ENCODE results near the gene SORCS1. TPM values are rescaled to one million over a fixed set of nuclear protein-coding genes. Genes with fewer than 3 reads are reported as not detected.
A peak's percentile ranks its signal among the peaks of the same experiment; 100 is the strongest.

The SORCS1 gene
- polyA plus RNA-seq, 1 of the 3 experiments (the other 2 are of a cell fraction): 0.66 TPM

GRCh38 chr10:106559442-106559841 is 605.1 kb downstream of the SORCS1 start:
- DNase-seq: no peak
- POLR2A ChIA-PET: no interaction called here

GRCh38 chr10:106557951-106558733 is 606.4 kb downstream of the SORCS1 start:
- no peak overlapping the region for H3K4me2 ChIP-seq
- H2AFZ ChIP-seq (ENCODE audit: low read depth): no peak overlapping the region
- no peaks in the 10 kb centered on the region for H3F3A ChIP-seq (replicated peaks; ENCODE audit: insufficient read depth)
- TF ChIP-seq PBX3 (IDR thresholded peaks at IDR 0.05): no peak
- no peak for TF ChIP-seq FOXJ3 (CRISPR knock-in tag; IDR thresholded peaks at IDR 0.05)
- TF ChIP-seq CTCF (IDR thresholded peaks at IDR 0.05): no peak
- TF ChIP-seq NFIC (IDR thresholded peaks at IDR 0.05; ENCODE audit: borderline replicate concordance): no peak
- TF ChIP-seq SMC3 (IDR thresholded peaks at IDR 0.05; ENCODE audit: low read depth, low read length): no peak
- TF ChIP-seq CHD2 (IDR thresholded peaks at IDR 0.05; ENCODE audit: low read length, partially characterized antibody): no peak
- no peak for TF ChIP-seq REST (IDR thresholded peaks at IDR 0.05; ENCODE audit: low read depth, low read length)
- TF ChIP-seq TEAD4 (IDR thresholded peaks at IDR 0.05; ENCODE audit: borderline replicate concordance, insufficient read depth): no peak
- no peak for TF ChIP-seq YY1 (IDR thresholded peaks at IDR 0.05; ENCODE audit: low read depth)
- TF ChIP-seq TAF1 (IDR thresholded peaks at IDR 0.05; ENCODE audit: borderline replicate concordance, low read depth, low read length): no peak
- no peak for TF ChIP-seq MXI1 (IDR thresholded peaks at IDR 0.05; ENCODE audit: low read depth, low read length)
- TF ChIP-seq ZBTB33 (IDR thresholded peaks at IDR 0.05; ENCODE audit: borderline replicate concordance, low read depth): no peak
- 40% methylated on average over 7 of the region's 7 CpGs for WGBS (ENCODE audit: low lambda C conversion rate)
- no peak overlapping the region for H3K4me3 ChIP-seq (ENCODE audit: low read depth in 2 of 2, low read length in 1 of 2)
- no peaks in the 10 kb centered on the region for H4K20me1 ChIP-seq (ENCODE audit: insufficient read depth)
- POLR2A ChIA-PET: no interaction called here
- H3K9ac ChIP-seq: no peak overlapping the region
- H3K79me2 ChIP-seq (ENCODE audit: insufficient read depth): no peaks in the 10 kb centered on the region
- H3K27me3 ChIP-seq (ENCODE audit: insufficient read depth): no peaks in the 10 kb centered on the region
- peak overlapping the region in 1 of 2 experiments; percentile 57; a peak in 2 of 4 replicates for H3K27ac ChIP-seq (ENCODE audit: low read depth in 2 of 2, low read length in 1 of 2)
- CTCF ChIA-PET: interaction anchor here (1.0 kb wide), 1 partner anchor 27 kb away, joined by 3 read pairs; no protein-coding TSS in a partner anchor
- no peaks in the 10 kb centered on the region for H3K36me3 ChIP-seq (replicated peaks in 1 of 2; ENCODE audit: control insufficient read depth in 1 of 2, insufficient read depth in 2 of 2, low read length in 1 of 2)
- no peak for DNase-seq
- peaks cover 0 to 20% of the 10 kb centered on the region in 2 experiments; a peak in 2 of 4 replicates for H3K4me1 ChIP-seq (ENCODE audit: control insufficient read depth in 1 of 2, insufficient read depth in 2 of 2, low read depth in 1 of 2, low read length in 1 of 2)
- H3K9me2 ChIP-seq: no peaks in the 10 kb centered on the region
- H3K9me3 ChIP-seq: no peaks in the 10 kb centered on the region

More at GRCh38 chr10:106559442-106559841, 605.1 kb downstream of the SORCS1 start:
- no peaks in the 10 kb centered on the region for H4K20me1 ChIP-seq (ENCODE audit: insufficient read depth)
- H3K4me1 ChIP-seq (ENCODE audit: control insufficient read depth in 1 of 2, insufficient read depth in 2 of 2, low read depth in 1 of 2, low read length in 1 of 2): peaks cover 0 to 20% of the 10 kb centered on the region in 2 experiments; a peak in 2 of 4 replicates
- 31% methylated on average over 3 of the region's 3 CpGs for WGBS (ENCODE audit: low lambda C conversion rate)
- H3K4me3 ChIP-seq (ENCODE audit: low read depth in 2 of 2, low read length in 1 of 2): no peak overlapping the region
- no peaks in the 10 kb centered on the region for H3K36me3 ChIP-seq (replicated peaks in 1 of 2; ENCODE audit: control insufficient read depth in 1 of 2, insufficient read depth in 2 of 2, low read length in 1 of 2)
- H2AFZ ChIP-seq (ENCODE audit: low read depth): no peak overlapping the region
- no peaks in the 10 kb centered on the region for H3K79me2 ChIP-seq (ENCODE audit: insufficient read depth)
- H3K27ac ChIP-seq (ENCODE audit: low read depth in 2 of 2, low read length in 1 of 2): no peak overlapping the region
- H3K9ac ChIP-seq: no peak overlapping the region
- no peaks in the 10 kb centered on the region for H3K9me2 ChIP-seq
- no peaks in the 10 kb centered on the region for H3K9me3 ChIP-seq
- H3K4me2 ChIP-seq: no peak overlapping the region
- no peaks in the 10 kb centered on the region for H3F3A ChIP-seq (replicated peaks; ENCODE audit: insufficient read depth)
- CTCF ChIA-PET: interaction anchor here (0.6 to 1.1 kb wide), 3 partner anchors 11 to 51 kb away, joined by 3 read pairs; no protein-coding TSS in a partner anchor
- no peak for TF ChIP-seq TCF12 (IDR thresholded peaks at IDR 0.05)
- no peaks in the 10 kb centered on the region for H3K27me3 ChIP-seq (ENCODE audit: insufficient read depth)
